Erythroblast (primary cell): Measurements from ENCODE around the gene PIP5K1C.

Experiments
- GATA1 ChIP-seq: IDR thresholded peaks from 2 replicates; pipeline ENCODE4 v1.6.1; 2011; ENCODE audit warnings: low read depth, mild to moderate bottlenecking, control low read depth, low read length, moderate library complexity
- POLR2A ChIP-seq: IDR thresholded peaks from 2 replicates; pipeline ENCODE4 v1.6.1; 2011; ENCODE audit warnings: mild to moderate bottlenecking, low read length

DNA sequence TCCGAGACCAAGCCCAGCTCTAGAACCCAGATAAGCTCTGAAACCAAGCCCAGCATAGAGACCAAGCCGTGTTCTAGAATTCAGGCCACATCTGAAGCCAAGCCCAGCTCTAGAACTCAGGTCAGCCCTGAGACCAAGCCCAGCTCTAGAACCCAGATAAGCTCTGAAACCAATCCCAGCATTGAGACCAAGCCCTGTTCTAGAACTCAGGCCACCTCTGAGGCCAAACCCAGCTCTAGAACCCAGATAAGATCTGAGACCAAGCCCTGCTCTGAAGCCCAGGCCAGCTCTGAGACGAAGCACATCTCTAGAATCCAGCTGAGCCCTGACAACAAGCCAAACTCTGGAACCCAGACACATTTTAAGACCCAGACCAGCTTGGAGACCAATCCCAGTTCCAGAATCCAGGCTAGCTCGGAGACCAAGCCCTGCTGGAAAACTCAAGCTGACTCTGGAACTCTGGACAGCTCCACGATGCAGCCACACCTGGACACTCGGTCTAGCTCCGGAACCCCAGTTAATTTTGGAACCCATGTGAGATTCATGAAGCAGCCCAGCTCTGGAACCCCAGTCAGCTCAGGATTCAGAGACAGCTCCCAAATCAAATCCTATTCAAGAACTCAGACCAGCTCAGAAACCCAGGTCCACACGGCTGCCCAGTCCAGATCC, 109.1 kb downstream of the PIP5K1C start:
- TF ChIP-seq POLR2A (no peak), GATA1 (no peak)
